ENCODE measurements around the gene CCDC83.

DNA sequence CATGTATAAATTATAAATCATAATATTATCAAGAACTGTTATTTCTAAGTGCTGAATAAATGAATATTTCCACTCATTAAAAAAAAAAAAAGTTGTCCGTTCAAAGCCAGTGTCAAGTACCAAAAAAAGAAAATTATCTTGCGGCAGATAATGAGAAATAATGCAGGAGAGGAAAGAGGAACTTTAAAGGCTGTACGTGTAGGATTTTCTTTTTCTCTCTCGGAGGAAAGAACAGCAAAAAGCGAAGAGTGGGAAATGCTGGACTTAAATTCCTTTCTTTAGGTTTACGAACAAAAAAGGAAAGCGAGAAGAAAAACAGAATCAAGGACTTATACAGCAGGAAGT lies 999 bp upstream of the CCDC83 start:
- no peak for TF ChIP-seq POLR2A (IDR thresholded peaks at IDR 0.05)
- TF ChIP-seq, protein P1, sequence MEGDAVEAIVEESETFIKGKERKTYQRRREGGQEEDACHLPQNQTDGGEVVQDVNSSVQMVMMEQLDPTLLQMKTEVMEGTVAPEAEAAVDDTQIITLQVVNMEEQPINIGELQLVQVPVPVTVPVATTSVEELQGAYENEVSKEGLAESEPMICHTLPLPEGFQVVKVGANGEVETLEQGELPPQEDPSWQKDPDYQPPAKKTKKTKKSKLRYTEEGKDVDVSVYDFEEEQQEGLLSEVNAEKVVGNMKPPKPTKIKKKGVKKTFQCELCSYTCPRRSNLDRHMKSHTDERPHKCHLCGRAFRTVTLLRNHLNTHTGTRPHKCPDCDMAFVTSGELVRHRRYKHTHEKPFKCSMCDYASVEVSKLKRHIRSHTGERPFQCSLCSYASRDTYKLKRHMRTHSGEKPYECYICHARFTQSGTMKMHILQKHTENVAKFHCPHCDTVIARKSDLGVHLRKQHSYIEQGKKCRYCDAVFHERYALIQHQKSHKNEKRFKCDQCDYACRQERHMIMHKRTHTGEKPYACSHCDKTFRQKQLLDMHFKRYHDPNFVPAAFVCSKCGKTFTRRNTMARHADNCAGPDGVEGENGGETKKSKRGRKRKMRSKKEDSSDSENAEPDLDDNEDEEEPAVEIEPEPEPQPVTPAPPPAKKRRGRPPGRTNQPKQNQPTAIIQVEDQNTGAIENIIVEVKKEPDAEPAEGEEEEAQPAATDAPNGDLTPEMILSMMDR (IDR thresholded peaks at IDR 0.05) = no peak

Measured in heart left ventricle (tissue), 13 donors.